Kidney (tissue), 11 donors: ENCODE measurements around the gene POTEM. TPM values are rescaled to one million over a fixed set of nuclear protein-coding genes. Genes with fewer than 3 reads are reported as not detected.
"Not testable (repeated sequence)": the region's sequence is repeated elsewhere in the genome, so short reads cannot be mapped to it uniquely, and the experiment has no call there.

ENCODE experiments used
- DNase-seq, 5 donors: peaks; one replicate each; pipeline ENCODE4 v3.0.0-alpha.2; 2013 to 2020
- FAIRE-seq: peaks from 2 replicates; lab custom pipeline; 2012; peaks lifted over from hg19 to GRCh38; lab: Jason Lieb, UNC
- H3K27ac ChIP-seq, 2 donors: one replicate each; pipeline ENCODE4 v1.7.0; 2013; ENCODE audit warnings: low read depth in 2 of 2, low read length in 2 of 2, inconsistent platforms in 1 of 2
- H3K27me3 ChIP-seq: one replicate; pipeline ENCODE4 v1.7.1; 2013; ENCODE audit warnings: low read length, inconsistent platforms; ENCODE audit not compliant: control insufficient read depth, insufficient read depth
- H3K36me3 ChIP-seq, 3 donors: one replicate each; pipeline versions ENCODE4 v1.7.0 to v1.7.1; 2013; ENCODE audit warnings: low read length in 3 of 3, control low read depth in 1 of 3, inconsistent platforms in 1 of 3; ENCODE audit not compliant: insufficient read depth in 3 of 3, control insufficient read depth in 2 of 3
- H3K4me1 ChIP-seq, 3 donors: one replicate each; pipeline versions ENCODE4 v1.7.0 to v1.7.1; 2013; ENCODE audit warnings: low read length in 3 of 3, inconsistent platforms in 1 of 3, low read depth in 1 of 3; ENCODE audit not compliant: control insufficient read depth in 2 of 3, insufficient read depth in 2 of 3
- H3K4me3 ChIP-seq, 3 donors: one replicate each; pipeline versions ENCODE4 v1.7.0 to v1.8.1; 2013; ENCODE audit warnings: low read length in 3 of 3, control low read depth in 1 of 3, inconsistent platforms in 1 of 3
- H3K9ac ChIP-seq, 3 donors: one replicate each; pipeline versions ENCODE4 v1.7.0 to v1.7.1; 2013; ENCODE audit warnings: low read length in 3 of 3, control low read depth in 1 of 3, inconsistent platforms in 1 of 3
- H3K9me3 ChIP-seq, 3 donors: one replicate each; pipeline versions ENCODE4 v1.7.0 to v1.7.1; 2013; ENCODE audit warnings: low read length in 3 of 3, control low read depth in 1 of 3, inconsistent platforms in 1 of 3; ENCODE audit not compliant: control insufficient read depth in 2 of 3, insufficient read depth in 1 of 3
- intact Hi-C: fragments of 100-400 bp; cut with DNase I; formaldehyde crosslinking; loops from one replicate; pipeline ENCODE4 v1.11.1; 2022
- polyA plus RNA-seq: library from polyadenylated mRNA; stranded (reverse); fragments of 350-450 nt; fragmentation: Illumina TruSeq; extraction: RNeasy Lipid Tissue Mini Kit (QIAGEN cat#74804); gene quantifications from one replicate; pipeline ENCODE4 v1.2.3, GENCODE V29; 2014; ENCODE audit warnings: low read depth, low replicate concordance; ENCODE audit not compliant: insufficient read depth
- total RNA-seq: library from RNA; stranded (reverse); fragmentation: NEBNext Ultra II Directional; extraction: Animal tissue kit (Norgen Biotek cat#: 25700); gene quantifications from one replicate; pipeline ENCODE4 v1.2.1, GENCODE V29; 2021
- donor health status: control.
- donor health status: control.
- donor health status: DM: yes; HTN: yes; CAD: no.
- donor health status: Normal renal cell carcinoma (clear cell type).

Gene POTEM
- total and polyA plus RNA-seq, 2 donors from 2014 or later, result not detected

- H3K4me3 ChIP-seq, H3K9me3 ChIP-seq, H3K4me1 ChIP-seq, H3K27me3 ChIP-seq, H3K9ac ChIP-seq, intact Hi-C loops, H3K27ac ChIP-seq, FAIRE-seq, H3K36me3 ChIP-seq: not testable (repeated sequence)
- peak in 1 of 5 donors; percentile 8 for DNase-seq
These were observed 44.5 kb downstream of the POTEM start for GRCh38 chr14:19011703-19012102.

GRCh38 chr14:19015185-19015584, 48.0 kb downstream of the POTEM start:
- H3K4me1 ChIP-seq, intact Hi-C loops, H3K4me3 ChIP-seq, H3K27ac ChIP-seq, FAIRE-seq, DNase-seq, H3K9me3 ChIP-seq, H3K27me3 ChIP-seq, H3K9ac ChIP-seq, H3K36me3 ChIP-seq: not testable (repeated sequence)

- H3K4me3 ChIP-seq, intact Hi-C loops, H3K9ac ChIP-seq, DNase-seq, H3K36me3 ChIP-seq, FAIRE-seq, H3K27ac ChIP-seq, H3K27me3 ChIP-seq, H3K9me3 ChIP-seq, H3K4me1 ChIP-seq: not testable (repeated sequence)
These were observed 57.9 kb downstream of the POTEM start for GRCh38 chr14:19025080-19025589.

- DNase-seq, H3K4me3 ChIP-seq, FAIRE-seq, H3K27me3 ChIP-seq, H3K4me1 ChIP-seq, H3K9me3 ChIP-seq, intact Hi-C loops, H3K36me3 ChIP-seq, H3K27ac ChIP-seq, H3K9ac ChIP-seq: not testable (repeated sequence)
These were observed 59.6 kb downstream of the POTEM start for GRCh38 chr14:19026649-19027351.

GRCh38 chr14:19027895-19028294, 60.7 kb downstream of the POTEM start:
- H3K9ac ChIP-seq, H3K9me3 ChIP-seq, H3K27ac ChIP-seq, H3K4me1 ChIP-seq, H3K36me3 ChIP-seq, DNase-seq, H3K4me3 ChIP-seq, FAIRE-seq, intact Hi-C loops, H3K27me3 ChIP-seq: not testable (repeated sequence)

- FAIRE-seq, H3K27me3 ChIP-seq, H3K4me1 ChIP-seq, intact Hi-C loops, DNase-seq, H3K36me3 ChIP-seq, H3K4me3 ChIP-seq, H3K27ac ChIP-seq, H3K9ac ChIP-seq, H3K9me3 ChIP-seq: not testable (repeated sequence)
These were observed 69.7 kb downstream of the POTEM start for GRCh38 chr14:19036811-19037382.

GRCh38 chr14:19038060-19038664, 70.9 kb downstream of the POTEM start:
- H3K4me1 ChIP-seq, H3K9ac ChIP-seq, H3K36me3 ChIP-seq, H3K27me3 ChIP-seq, H3K9me3 ChIP-seq, DNase-seq, H3K27ac ChIP-seq, FAIRE-seq, intact Hi-C loops, H3K4me3 ChIP-seq: not testable (repeated sequence)

GRCh38 chr14:19038785-19039184, 71.6 kb downstream of the POTEM start:
- intact Hi-C loops, FAIRE-seq, H3K4me1 ChIP-seq: not testable (repeated sequence)

More at GRCh38 chr14:19038785-19039184, 71.6 kb downstream of the POTEM start:
- H3K27ac ChIP-seq, DNase-seq, H3K36me3 ChIP-seq, H3K9me3 ChIP-seq, H3K9ac ChIP-seq, H3K27me3 ChIP-seq, H3K4me3 ChIP-seq: not testable (repeated sequence)
